GM12878 (cell line): ENCODE measurements around the gene PROB1.

Experiments
- ATF2 ChIP-seq: IDR thresholded peaks from 2 replicates; pipeline ENCODE4 v1.6.1; 2012; ENCODE audit warnings: low read length, inconsistent platforms
- BRCA1 ChIP-seq: IDR thresholded peaks from 2 replicates; pipeline ENCODE4 v1.6.1; 2011; ENCODE audit warnings: low read depth, low read length, improper control_type of control experiment
- CHD2 ChIP-seq: IDR thresholded peaks from 2 replicates; pipeline ENCODE4 v1.6.1; 2011; ENCODE audit warnings: low read depth, low read length, improper control_type of control experiment, borderline replicate concordance
- JUNB ChIP-seq: IDR thresholded peaks from 2 replicates; pipeline ENCODE4 v1.6.1; 2016; ENCODE audit warnings: antibody characterized with exemption, mild to moderate bottlenecking
- KDM1A ChIP-seq: fragments of 200-600 bp; sonication (generic); IDR thresholded peaks from 2 replicates; pipeline ENCODE4 v1.6.1; 2016; ENCODE audit warnings: borderline replicate concordance
- MAX ChIP-seq: IDR thresholded peaks from 2 replicates; pipeline ENCODE4 v1.6.1; 2012; ENCODE audit warnings: low read depth, low read length, improper control_type of control experiment
- POLR2AphosphoS5 ChIP-seq: IDR thresholded peaks from 2 replicates; pipeline ENCODE4 v1.6.1; 2011; ENCODE audit warnings: mild to moderate bottlenecking, low read length, inconsistent platforms
- TAF1 ChIP-seq: IDR thresholded peaks from 2 replicates; pipeline ENCODE4 v1.6.1; 2011; ENCODE audit warnings: mild to moderate bottlenecking, low read depth, low read length, borderline replicate concordance
- TARDBP ChIP-seq: IDR thresholded peaks from 2 replicates; pipeline ENCODE4 v1.6.1; 2016; ENCODE audit warnings: borderline replicate concordance
- ZBTB40 ChIP-seq: fragments of 450-650 bp; IDR thresholded peaks from 2 replicates; pipeline ENCODE4 v1.6.1; 2016; ENCODE audit warnings: mild to moderate bottlenecking, moderate library complexity, borderline replicate concordance
- ZNF274 ChIP-seq: IDR thresholded peaks from one replicate; pipeline ENCODE4 v1.8.0; 2011; ENCODE audit not compliant: insufficient read length, insufficient read depth
- TF ChIP-seq, protein P1 (sequence below), 3 experiments: IDR thresholded peaks in 2 of 3; conservative IDR thresholded peaks in 1 of 3; 2 replicates each; pipeline ENCODE4 v1.5.1; 2011; ENCODE audit warnings: low read depth in 3 of 3, low read length in 3 of 3, mild to moderate bottlenecking in 3 of 3, control low read depth in 2 of 3, moderate library complexity in 2 of 3, inconsistent platforms in 1 of 3, mixed read lengths in 1 of 3; ENCODE audit not compliant: control insufficient read depth in 2 of 3, insufficient read depth in 1 of 3; ENCODE audit errors: extremely low read depth in 1 of 3
- TF ChIP-seq, protein P2 (sequence below): fragments of 450-650 bp; IDR thresholded peaks from 2 replicates; pipeline ENCODE4 v1.6.1; 2018; ENCODE audit warnings: borderline replicate concordance, mild to moderate bottlenecking; ENCODE audit not compliant: partially characterized antibody
- TF ChIP-seq, protein P3 (sequence below): fragments of 150-350 bp; IDR thresholded peaks from 2 replicates; pipeline ENCODE4 v1.6.1; 2016; ENCODE audit warnings: low read depth, low read length

GRCh38 chr5:139430015-139430414, 35.1 kb upstream of the PROB1 start:
- TF ChIP-seq, protein P1, sequence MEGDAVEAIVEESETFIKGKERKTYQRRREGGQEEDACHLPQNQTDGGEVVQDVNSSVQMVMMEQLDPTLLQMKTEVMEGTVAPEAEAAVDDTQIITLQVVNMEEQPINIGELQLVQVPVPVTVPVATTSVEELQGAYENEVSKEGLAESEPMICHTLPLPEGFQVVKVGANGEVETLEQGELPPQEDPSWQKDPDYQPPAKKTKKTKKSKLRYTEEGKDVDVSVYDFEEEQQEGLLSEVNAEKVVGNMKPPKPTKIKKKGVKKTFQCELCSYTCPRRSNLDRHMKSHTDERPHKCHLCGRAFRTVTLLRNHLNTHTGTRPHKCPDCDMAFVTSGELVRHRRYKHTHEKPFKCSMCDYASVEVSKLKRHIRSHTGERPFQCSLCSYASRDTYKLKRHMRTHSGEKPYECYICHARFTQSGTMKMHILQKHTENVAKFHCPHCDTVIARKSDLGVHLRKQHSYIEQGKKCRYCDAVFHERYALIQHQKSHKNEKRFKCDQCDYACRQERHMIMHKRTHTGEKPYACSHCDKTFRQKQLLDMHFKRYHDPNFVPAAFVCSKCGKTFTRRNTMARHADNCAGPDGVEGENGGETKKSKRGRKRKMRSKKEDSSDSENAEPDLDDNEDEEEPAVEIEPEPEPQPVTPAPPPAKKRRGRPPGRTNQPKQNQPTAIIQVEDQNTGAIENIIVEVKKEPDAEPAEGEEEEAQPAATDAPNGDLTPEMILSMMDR (IDR thresholded peaks at IDR 0.05 in 2 of 3, conservative IDR thresholded peaks at IDR 0.05 in 1 of 3; ENCODE audit: control insufficient read depth in 2 of 3, extremely low read depth in 1 of 3, insufficient read depth in 1 of 3, low read depth in 3 of 3, low read length in 3 of 3), result no peak
- no peak for TF ChIP-seq ZBTB40
- no peak for TF ChIP-seq TARDBP
- TF ChIP-seq JUNB, result no peak
- TF ChIP-seq TAF1, result no peak
- no peak for TF ChIP-seq POLR2AphosphoS5
- no peak for TF ChIP-seq BRCA1
- no peak for TF ChIP-seq KDM1A
- no peak for TF ChIP-seq ATF2
- no peak for TF ChIP-seq MAX
- TF ChIP-seq, protein P2, sequence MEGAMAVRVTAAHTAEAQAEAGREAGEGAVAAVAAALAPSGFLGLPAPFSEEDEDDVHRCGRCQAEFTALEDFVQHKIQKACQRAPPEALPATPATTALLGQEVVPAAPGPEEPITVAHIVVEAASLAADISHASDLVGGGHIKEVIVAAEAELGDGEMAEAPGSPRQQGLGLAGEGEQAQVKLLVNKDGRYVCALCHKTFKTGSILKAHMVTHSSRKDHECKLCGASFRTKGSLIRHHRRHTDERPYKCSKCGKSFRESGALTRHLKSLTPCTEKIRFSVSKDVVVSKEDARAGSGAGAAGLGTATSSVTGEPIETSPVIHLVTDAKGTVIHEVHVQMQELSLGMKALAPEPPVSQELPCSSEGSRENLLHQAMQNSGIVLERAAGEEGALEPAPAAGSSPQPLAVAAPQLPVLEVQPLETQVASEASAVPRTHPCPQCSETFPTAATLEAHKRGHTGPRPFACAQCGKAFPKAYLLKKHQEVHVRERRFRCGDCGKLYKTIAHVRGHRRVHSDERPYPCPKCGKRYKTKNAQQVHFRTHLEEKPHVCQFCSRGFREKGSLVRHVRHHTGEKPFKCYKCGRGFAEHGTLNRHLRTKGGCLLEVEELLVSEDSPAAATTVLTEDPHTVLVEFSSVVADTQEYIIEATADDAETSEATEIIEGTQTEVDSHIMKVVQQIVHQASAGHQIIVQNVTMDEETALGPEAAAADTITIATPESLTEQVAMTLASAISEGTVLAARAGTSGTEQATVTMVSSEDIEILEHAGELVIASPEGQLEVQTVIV, result no peak
- no peak for TF ChIP-seq CHD2
- TF ChIP-seq, protein P3, sequence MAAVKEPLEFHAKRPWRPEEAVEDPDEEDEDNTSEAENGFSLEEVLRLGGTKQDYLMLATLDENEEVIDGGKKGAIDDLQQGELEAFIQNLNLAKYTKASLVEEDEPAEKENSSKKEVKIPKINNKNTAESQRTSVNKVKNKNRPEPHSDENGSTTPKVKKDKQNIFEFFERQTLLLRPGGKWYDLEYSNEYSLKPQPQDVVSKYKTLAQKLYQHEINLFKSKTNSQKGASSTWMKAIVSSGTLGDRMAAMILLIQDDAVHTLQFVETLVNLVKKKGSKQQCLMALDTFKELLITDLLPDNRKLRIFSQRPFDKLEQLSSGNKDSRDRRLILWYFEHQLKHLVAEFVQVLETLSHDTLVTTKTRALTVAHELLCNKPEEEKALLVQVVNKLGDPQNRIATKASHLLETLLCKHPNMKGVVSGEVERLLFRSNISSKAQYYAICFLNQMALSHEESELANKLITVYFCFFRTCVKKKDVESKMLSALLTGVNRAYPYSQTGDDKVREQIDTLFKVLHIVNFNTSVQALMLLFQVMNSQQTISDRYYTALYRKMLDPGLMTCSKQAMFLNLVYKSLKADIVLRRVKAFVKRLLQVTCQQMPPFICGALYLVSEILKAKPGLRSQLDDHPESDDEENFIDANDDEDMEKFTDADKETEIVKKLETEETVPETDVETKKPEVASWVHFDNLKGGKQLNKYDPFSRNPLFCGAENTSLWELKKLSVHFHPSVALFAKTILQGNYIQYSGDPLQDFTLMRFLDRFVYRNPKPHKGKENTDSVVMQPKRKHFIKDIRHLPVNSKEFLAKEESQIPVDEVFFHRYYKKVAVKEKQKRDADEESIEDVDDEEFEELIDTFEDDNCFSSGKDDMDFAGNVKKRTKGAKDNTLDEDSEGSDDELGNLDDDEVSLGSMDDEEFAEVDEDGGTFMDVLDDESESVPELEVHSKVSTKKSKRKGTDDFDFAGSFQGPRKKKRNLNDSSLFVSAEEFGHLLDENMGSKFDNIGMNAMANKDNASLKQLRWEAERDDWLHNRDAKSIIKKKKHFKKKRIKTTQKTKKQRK, result no peak
- TF ChIP-seq ZNF274, result no peak
